VCaP (cell line): ENCODE results near the gene C11orf86.
A peak's percentile ranks its signal among the peaks of the same experiment; 100 is the strongest.
"Not testable (repeated sequence)": the region's sequence is repeated elsewhere in the genome, so short reads cannot be mapped to it uniquely, and the experiment has no call there.

Source experiments
- H3K27ac ChIP-seq: fragments of 450-650 bp; 2 replicates; pipeline ENCODE4 v1.5.1; 2017
- CTCF ChIP-seq: fragments of 450-650 bp; conservative IDR thresholded peaks from 2 replicates; pipeline ENCODE4 v1.5.1; 2017; ENCODE audit warnings: mild to moderate bottlenecking, moderate library complexity

Gene C11orf86

GRCh38 chr11:66986178-66986545 is 11.1 kb downstream of the C11orf86 start:
- peak overlapping the region; percentile 71 for H3K27ac ChIP-seq
- TF ChIP-seq CTCF = no peak

GRCh38 chr11:66987158-66987620 is 12.1 kb downstream of the C11orf86 start:
- peak overlapping the region; percentile 71; the same call in 1 of the 2 replicates for H3K27ac ChIP-seq
- no peak for TF ChIP-seq CTCF

GRCh38 chr11:66987924-66988637 is 13.0 kb downstream of the C11orf86 start:
- H3K27ac ChIP-seq = no peak overlapping the region; the same call in 1 of the 2 replicates
- no peak for TF ChIP-seq CTCF

GRCh38 chr11:66988741-66989140 is 13.6 kb downstream of the C11orf86 start:
- not testable (repeated sequence) for H3K27ac ChIP-seq

GRCh38 chr11:66989360-66989759 is 14.3 kb downstream of the C11orf86 start:
- H3K27ac ChIP-seq = not testable (repeated sequence)

GRCh38 chr11:66992041-66992440 is 16.9 kb downstream of the C11orf86 start:
- no peak for TF ChIP-seq CTCF
- H3K27ac ChIP-seq = no peak overlapping the region

GRCh38 chr11:66996609-66997273 is 21.6 kb downstream of the C11orf86 start:
- no peak overlapping the region for H3K27ac ChIP-seq
- no peak for TF ChIP-seq CTCF

- no peak overlapping the region for H3K27ac ChIP-seq
- TF ChIP-seq CTCF = no peak
These were observed 24.5 kb downstream of the C11orf86 start for GRCh38 chr11:66999555-66999954.
